HG02970 (cell line): ENCODE data around the gene PGBD1.

Experiments used
- ATAC-seq: cut with Tn5 transposase; IDR thresholded peaks from one replicate; pipeline ENCODE4 v1.9.1; 2021; ENCODE audit warnings: mild to moderate bottlenecking, moderate library complexity, moderate number of reproducible peaks; ENCODE audit not compliant: unreplicated experiment, low FRiP score

Gene PGBD1, protein sequence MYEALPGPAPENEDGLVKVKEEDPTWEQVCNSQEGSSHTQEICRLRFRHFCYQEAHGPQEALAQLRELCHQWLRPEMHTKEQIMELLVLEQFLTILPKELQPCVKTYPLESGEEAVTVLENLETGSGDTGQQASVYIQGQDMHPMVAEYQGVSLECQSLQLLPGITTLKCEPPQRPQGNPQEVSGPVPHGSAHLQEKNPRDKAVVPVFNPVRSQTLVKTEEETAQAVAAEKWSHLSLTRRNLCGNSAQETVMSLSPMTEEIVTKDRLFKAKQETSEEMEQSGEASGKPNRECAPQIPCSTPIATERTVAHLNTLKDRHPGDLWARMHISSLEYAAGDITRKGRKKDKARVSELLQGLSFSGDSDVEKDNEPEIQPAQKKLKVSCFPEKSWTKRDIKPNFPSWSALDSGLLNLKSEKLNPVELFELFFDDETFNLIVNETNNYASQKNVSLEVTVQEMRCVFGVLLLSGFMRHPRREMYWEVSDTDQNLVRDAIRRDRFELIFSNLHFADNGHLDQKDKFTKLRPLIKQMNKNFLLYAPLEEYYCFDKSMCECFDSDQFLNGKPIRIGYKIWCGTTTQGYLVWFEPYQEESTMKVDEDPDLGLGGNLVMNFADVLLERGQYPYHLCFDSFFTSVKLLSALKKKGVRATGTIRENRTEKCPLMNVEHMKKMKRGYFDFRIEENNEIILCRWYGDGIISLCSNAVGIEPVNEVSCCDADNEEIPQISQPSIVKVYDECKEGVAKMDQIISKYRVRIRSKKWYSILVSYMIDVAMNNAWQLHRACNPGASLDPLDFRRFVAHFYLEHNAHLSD

DNA sequence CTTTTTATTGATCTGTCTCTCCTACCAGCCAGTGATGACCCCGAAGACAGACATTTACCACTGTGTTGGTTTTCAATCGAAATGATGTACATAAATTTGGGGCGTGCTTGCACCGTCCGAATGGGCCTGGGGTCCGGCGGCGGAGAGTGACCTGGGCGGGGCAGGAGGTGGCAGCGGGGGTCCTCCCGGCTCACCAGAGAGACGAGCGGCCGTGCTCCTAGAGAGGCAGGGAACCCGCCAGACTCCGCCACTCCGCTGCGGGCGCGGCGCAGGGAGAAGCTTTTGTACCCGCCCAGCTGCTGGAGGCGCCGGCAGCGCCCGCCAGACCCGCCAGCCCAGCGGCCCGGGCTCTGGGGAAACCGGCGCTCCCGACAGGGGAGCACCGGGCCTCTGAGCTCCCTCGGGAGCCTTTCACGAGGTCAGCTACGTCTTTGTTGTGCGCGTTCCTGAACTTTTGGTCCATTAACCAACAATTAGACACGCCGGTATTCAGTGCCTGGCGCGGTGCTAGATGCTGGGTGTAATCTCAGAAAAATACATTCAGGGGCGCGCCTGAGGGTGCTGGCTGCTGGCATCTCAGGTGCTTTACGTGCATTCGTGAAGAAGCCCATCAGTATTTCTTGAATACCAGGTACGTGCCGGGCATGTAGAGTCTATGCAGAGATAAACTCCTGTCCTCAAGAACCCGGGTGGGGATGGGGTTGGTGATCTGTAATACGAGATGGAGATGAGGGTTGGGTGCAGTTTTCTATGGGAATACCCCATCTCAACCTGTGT lies at the start of gene PGBD1:
Gene PGBD1, plus strand, starts transcription at position 285 of the 777 bp plus-strand sequence. CDS start 2,242 bp downstream, outside the sequence.
- peak; percentile 56 for ATAC-seq

DNA sequence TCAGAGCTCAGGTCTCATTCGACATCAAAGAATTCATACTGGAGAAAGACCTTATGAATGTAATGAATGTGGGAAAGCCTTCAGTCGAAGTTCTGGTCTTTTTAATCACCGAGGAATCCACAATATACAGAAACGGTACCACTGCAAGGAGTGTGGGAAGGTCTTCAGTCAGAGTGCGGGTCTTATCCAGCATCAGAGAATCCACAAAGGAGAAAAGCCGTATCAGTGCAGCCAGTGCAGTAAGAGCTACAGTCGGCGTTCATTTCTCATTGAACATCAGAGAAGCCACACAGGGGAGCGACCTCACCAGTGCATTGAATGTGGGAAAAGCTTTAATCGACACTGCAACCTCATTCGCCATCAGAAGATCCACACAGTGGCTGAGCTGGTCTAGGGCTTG lies 48.6 kb upstream of the PGBD1 start:
- no peak for ATAC-seq

DNA sequence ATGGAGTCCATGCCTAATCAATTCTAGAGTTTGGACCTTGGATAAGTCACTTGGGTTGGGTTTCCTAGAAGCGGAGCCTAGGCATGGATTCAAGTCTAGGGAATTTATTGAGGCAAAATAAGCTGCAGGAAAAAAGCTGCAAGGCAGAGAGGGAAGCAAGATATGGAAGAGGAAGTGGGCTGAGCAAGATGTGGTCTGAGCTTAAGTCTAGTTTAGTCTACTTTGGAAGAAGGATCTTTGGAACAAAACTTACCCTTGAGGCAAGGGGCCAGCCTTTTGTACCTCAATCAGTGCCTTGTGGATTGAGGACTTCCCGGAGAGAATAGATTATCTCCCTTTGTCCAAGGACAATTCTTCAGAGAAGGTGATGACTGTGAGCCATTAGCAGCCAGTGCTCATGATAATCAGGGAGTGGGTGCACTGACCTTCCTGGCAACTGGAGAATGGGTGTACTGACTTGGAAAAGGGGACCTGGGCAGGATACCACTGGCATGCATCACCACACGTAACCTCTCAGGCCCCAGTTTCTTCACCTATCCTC lies 45.4 kb upstream of the PGBD1 start:
- no peak for ATAC-seq

DNA sequence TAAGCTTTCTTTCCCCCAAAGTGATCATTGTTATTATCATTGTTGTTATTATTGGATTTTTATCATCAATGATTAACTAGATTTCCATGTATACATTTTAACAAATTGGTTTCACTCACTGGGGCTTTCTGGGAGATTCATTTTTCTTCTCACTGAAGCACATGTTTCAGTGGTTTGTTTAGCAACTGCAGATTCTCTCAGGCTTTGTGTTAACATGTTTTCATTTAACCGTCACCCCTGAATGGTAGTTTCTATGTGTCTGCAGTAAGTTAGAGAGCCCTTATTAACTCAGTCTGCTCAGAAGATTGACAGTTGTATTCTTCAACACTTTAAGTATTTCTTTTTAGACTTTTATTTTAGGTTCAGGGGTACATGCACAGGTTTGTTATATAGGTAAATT lies 41.7 kb upstream of the PGBD1 start:
- no peak for ATAC-seq

DNA sequence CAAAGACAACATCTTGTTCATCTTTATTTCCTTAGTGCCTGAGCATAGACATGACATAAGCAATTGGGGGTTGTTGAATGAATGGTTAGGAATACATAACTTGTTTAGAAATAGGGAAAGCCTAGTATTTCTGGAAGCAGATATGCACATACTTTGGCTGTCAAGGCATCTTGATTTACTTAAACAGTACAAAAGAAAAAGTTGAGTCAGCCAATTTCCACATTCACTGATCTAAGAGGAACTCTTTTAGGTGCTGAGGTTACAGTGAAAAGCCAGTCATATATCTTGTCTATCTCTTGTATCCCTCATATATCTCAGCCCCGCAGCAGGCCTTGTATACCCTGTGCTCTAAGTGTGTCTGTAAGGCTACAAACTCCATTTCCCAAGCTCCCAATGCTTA lies 40.9 kb upstream of the PGBD1 start:
- no peak for ATAC-seq

DNA sequence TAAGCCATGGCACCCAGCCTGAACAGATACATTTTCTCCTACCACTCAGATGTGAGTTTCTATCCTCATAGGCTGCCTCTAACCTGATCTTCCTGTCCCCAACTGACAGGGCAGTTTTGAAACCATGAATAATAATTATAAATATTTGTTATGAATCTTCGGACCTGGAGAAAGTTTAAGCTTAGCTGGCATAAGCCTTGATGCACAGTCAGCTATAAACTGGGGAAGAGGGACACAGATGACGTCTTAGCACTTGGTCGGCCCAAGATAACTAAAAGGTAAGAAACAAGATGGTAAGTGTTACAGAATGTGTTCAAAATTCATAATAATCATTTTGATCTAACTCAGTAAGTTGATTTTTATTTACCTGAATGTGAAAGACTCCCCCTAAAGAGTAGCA lies 37.4 kb upstream of the PGBD1 start:
- no peak for ATAC-seq

DNA sequence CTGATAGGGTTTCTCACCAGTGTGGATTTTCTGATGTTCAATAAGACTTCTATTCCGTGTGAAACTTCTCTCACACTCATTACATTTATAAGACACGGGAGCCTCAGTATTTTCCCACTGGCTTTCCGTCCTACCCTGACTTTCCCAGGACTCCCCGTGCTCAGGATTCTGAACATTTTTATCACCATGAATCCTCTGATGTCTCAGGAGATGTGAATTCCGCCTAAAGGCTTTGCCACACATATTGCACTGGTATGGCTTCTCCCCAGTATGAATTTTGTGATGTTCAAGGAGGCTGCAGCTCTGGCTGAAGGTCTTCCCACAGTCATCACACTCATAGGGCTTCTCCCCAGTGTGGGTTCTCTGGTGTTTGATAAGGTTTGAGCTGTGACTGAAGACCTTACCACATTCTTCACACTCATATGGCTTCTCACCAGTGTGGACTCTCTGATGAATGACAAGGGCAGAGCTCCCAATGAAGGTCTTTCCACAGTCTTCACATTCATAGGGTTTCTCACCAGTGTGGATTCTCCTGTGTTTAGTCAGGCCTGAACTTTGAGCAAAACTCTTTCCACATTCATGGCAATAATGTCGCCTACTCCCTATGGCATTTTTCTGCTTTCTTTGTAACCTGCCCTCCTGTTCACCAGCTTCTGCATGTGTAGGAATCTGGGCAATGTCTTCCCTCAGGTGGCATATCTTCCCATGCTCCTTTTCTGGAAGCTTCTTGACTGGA lies 36.0 kb upstream of the PGBD1 start:
- no peak for ATAC-seq

DNA sequence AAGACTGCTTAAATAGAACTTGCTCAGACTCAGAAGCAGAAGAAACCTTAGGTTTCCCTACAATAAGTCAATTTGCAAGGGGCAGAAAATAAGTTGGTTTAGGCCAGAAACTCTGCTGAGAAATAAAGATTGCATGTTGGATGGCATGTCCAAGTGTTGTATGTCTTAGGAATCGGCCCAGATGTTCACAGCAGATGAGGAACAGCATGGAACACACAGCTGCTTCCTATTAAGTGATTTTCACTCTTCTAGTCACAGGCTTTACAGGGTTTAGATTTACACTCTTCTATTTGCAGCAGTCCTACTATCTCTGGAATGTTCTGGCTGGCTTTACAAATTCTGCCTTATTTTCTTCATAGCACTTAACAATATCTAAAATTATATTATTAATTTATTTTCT lies 32.5 kb upstream of the PGBD1 start:
- no peak for ATAC-seq

DNA sequence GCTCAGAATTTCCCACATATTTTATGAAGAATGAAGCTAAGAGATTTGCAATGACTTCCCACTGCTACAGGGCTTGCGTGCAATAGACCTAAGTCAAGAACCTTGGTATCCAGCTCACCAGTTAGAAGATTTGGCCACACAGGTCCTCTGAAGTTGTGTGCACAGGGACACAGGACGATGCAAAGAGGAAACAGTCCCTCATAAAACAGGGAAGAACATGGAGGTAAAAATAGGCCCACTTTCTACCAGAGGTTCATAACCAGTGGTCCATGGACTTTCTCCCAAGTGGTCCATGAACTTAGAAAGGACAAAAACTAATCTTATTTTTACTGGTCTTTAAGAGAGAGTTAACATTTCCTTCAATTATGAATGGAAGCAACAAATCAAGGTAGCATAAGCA lies 30.6 kb upstream of the PGBD1 start:
- ATAC-seq = no peak

DNA sequence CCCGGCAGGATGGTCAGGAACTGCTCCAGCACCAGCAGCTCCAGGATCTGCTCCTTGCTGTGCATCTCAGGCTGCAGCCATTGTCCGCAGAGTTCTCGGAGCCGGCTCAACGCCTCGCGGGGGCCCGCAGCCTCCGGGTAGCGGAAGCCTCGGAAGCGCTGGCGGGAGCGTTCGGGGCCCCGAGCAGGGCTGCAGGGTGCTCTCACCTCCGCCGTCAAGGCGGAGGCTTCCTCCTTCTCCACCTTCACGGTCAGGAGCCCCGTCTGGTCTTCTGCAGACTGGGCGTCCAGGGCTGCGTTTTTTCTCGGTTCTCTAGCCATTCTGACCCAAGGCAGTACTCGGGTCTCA lies 29.7 kb upstream of the PGBD1 start:
- ATAC-seq = no peak

DNA sequence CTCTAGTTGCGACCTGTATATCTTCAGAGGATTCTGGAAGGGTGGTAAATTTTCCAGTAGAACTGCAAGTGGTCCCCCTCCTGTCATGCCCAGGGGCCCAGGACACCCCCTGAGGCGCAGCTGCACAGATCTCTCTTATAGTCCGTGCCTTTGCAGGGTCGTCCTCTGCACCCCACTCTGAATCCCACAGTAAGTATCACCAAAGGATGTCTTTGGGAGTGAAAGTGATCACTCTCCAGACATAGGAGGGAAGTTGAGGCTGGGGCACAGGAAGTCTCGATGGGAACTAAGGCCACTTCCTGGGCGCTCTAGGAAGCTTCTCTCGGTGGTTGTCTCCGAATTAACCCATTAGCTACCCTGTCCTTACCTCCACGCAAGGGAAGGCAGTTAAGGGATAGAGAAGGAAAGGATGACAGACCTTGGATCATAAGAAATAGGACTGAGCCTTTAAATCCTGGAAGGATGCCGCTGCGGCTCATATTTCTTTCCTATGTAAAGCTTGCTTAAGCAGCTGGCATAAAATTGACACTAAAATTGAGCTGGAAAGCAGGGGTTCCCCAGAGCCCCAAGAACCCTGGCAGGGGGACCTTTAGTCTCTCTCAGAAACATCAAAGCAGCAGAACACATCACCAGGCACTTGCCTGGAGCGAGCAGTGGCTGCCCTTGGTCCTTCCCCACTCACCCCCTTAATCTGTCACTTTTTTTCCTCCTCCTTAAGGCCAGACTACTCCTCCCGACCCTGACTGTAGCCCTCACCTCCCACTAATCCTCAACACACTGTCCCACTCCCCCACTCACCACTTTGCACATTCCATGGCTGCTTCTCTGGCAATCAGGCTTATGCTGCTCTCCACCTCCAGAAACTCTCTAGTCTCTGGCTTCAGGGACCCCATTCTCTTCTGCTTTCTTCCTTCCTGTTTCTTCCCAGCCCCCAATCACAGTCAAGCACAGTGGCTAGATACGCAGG lies 29.1 kb upstream of the PGBD1 start, which contains the start of gene ZKSCAN4:
Gene ZKSCAN4, minus strand, starts transcription at position 261 of the 967 bp plus-strand sequence. CDS start 289 bp downstream, outside the sequence.
- no peak for ATAC-seq

DNA sequence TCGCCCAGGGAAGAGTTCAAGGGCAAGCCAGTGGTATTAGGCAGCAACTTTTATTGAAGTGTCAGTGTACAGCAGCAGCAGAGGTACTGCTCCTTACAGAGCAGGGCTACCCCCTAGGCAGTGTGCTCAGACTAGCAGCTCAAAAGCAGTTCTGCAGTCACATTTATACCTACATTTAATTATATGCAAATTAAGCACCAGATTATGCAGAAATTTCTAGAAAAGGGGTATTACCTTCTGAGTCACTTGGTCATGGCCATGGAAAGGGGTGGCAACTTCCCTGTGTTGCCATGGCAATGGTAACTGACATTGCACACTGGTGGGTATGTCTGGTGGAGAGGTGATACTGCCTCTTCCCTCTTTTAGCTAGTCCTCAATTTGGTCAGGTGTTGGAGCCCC lies 27.3 kb upstream of the PGBD1 start:
- no peak for ATAC-seq

DNA sequence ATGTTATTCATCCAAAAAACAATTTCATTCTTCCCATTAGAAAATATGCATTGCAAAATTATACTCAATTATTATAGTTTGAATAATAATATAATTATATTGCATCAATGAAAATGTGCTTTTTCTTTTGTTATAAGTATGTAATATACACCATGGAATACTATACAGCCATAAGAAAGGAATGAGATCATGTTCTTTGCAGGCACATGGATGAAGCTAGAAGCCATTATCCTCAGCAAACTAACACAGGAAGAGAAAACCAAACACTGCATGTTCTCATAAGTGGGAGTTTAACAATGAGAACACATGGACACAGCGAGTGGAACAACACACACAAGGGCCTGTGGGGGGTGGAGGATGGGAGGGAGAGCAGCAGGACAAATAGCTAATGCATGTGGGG lies 24.3 kb upstream of the PGBD1 start:
- ATAC-seq = no peak

DNA sequence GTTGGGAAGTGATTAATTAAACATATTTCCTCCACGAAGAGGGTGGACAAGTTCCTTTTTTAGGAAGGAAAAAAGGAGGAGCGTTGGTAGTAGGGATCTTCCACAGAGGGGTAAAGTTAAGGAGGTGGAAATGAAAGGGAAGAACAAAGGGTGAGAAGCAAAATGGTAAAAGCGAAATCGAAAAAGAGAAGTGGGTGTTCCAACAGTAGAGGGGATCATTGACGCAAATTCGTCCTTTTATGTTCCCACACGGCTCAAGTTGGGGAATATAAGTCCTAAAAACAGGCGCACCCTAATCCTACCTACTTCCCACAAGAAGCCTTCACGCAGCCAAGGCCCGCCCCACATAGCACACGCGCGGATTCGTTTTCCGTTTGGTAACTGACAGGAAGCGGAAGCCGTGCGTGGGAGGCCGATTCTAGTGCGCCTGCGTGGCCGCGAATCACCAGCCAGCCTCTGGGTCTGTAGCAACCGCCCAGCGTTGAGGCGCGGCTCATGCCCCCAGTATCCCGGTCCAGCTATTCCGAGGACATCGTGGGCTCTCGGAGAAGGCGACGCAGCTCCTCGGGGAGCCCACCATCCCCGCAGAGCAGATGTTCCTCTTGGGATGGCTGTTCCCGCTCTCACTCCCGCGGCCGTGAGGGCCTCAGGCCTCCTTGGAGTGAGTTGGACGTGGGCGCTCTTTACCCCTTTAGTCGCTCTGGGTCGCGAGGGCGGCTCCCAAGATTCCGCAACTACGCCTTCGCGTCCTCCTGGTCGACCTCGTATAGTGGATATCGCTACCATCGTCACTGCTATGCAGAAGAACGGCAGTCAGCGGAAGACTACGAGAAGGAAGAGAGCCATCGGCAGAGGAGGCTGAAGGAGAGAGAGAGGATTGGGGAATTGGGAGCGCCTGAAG lies 22.2 kb upstream of the PGBD1 start, which contains the start of gene NKAPL:
Gene NKAPL, plus strand, starts transcription at position 421 of the 901 bp plus-strand sequence. Its CDS starts 75 bp downstream, at position 496.
- no peak for ATAC-seq

DNA sequence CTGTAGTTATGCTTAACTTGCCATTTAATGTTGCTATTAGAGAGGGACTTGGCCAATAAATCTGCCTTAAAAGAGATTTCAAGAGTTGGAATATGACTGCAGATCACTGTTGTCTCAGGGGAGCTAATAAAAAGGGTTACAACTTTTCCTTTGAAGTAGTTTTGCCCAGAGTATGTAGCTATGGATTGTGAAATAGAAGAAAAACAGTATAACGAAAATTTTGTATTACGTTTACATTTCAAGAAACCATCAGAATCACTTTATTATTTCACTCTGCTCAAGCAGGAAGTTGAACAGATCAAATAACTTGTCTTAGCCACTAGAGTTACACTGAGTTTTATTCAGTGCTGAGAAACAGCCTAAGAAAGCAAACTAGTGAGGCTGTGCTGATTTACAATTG lies 17.4 kb upstream of the PGBD1 start:
- no peak for ATAC-seq

DNA sequence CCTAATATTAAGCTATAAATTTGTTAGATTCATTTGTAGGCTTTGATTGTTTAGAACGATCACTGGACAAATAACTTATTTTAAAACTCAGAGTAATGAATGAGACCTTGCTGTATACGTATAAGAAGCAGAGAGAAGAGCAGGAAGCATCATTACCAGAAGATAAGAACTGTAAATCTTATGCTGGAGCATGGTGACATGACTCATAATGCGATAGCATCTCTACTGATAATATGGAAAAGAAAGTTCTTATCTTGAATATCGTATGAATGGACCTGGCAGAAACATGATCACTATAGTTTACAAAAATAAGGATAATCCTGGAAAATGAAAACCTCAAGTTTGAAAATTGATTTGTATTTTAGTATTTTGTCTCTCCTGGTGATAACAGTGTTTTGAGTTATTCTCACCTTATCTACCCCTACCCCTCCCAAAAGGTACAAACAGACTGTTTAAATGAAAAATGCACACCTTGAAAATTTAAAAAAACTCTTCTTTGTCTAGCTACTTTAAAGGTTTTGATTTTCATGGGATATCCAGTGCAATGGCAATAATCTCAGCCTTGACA lies 16.5 kb upstream of the PGBD1 start:
- ATAC-seq = no peak

DNA sequence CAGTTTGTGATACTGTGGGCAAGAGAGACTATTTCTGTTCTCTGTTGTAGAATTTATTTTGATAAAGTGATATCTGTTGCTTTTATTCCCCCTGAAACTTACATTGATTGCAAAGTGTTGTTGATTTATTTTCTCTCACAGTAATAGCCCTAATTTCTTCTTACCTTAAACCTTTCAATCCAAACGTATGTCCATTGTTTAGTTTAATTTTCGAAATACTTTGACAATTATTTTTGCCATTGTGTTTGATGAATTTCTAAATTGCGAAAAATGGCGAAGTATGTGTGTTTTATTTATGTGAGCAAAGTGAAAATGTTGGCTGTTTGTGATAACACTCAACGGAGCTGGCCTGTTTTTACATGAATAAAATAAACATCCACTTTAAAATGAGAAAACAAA lies 14.8 kb upstream of the PGBD1 start:
- no peak for ATAC-seq
